B cell (primary cell): ENCODE results near the gene F12. TPM values are rescaled to one million over a fixed set of nuclear protein-coding genes. Genes with fewer than 3 reads are reported as not detected.
A peak's percentile ranks its signal among the peaks of the same experiment; 100 is the strongest.

ENCODE experiments used
- ATAC-seq: fragments of 200-7000 bp; cut with Tn5 transposase; one replicate; pipeline ENCODE4 v1.10.0; 2021; ENCODE audit warnings: low read depth, mild to moderate bottlenecking, moderate number of reproducible peaks, moderate library complexity
- CTCF ChIA-PET: fragments of 350-600 bp; sonication (Branson Sonifier 250); formaldehyde crosslinking; loops from one replicate; lab custom pipeline; 2021; ENCODE audit warnings: antibody characterized with exemption, inconsistent platforms; lab: Charles Lee
- POLR2A ChIA-PET: fragments of 350-600 bp; sonication (Branson Sonifier 250); formaldehyde crosslinking; loops from one replicate; lab custom pipeline; 2021; ENCODE audit warnings: antibody characterized with exemption; lab: Charles Lee
- DNase-seq: peaks from one replicate; pipeline ENCODE4 v3.0.0; 2013
- H2AFZ ChIP-seq: 2 replicates; pipeline ENCODE4 v1.6.1; 2012; ENCODE audit warnings: mild to moderate bottlenecking, low read depth, low read length; ENCODE audit not compliant: insufficient read depth, poor library complexity, severe bottlenecking
- H3K27ac ChIP-seq, 2 donors: 1 replicate in 1 of 2; 2 replicates in 1 of 2; pipeline ENCODE4 v1.5.1; 2012 to 2013; ENCODE audit warnings: low read length in 2 of 2, mild to moderate bottlenecking in 2 of 2, moderate library complexity in 1 of 2
- H3K27me3 ChIP-seq, 4 experiments: fragments of 200-600 bp in 1 of 4; sonication (generic) in 1 of 4; replicated peaks in 1 of 4; 1 replicate in 2 of 4; 2 replicates in 2 of 4; pipeline versions ENCODE4 v1.6.1 to v1.7.0; 2013 to 2016; ENCODE audit warnings: low read length in 3 of 4, mild to moderate bottlenecking in 2 of 4, mixed read lengths in 1 of 4, moderate library complexity in 1 of 4; ENCODE audit not compliant: insufficient read depth in 4 of 4, control insufficient read depth in 3 of 4; ENCODE audit errors: control extremely low read depth in 1 of 4
- H3K36me3 ChIP-seq, 2 experiments: replicated peaks in 1 of 2; 1 replicate in 1 of 2; 2 replicates in 1 of 2; pipeline versions ENCODE4 v1.6.1 to v1.7.1; 2013; ENCODE audit warnings: low read length in 1 of 2; ENCODE audit not compliant: insufficient read depth in 2 of 2, control insufficient read depth in 1 of 2; ENCODE audit errors: control extremely low read depth in 1 of 2, extremely low read depth in 1 of 2
- H3K4me1 ChIP-seq, 2 donors: fragments of 200-600 bp in 1 of 2; sonication (generic) in 1 of 2; 1 replicate in 1 of 2; 2 replicates in 1 of 2; pipeline versions ENCODE4 v1.5.1 to v1.6.1; 2013 to 2017; ENCODE audit warnings: low read length in 2 of 2; ENCODE audit not compliant: control insufficient read depth in 2 of 2, insufficient read depth in 2 of 2
- H3K4me2 ChIP-seq: replicated peaks from 2 replicates; pipeline ENCODE3; 2012; ENCODE audit warnings: mild to moderate bottlenecking, low read depth, low read length; ENCODE audit not compliant: poor library complexity, severe bottlenecking
- H3K4me3 ChIP-seq, 5 experiments: fragments of 200-600 bp in 1 of 5; sonication (generic) in 1 of 5; 1 replicate in 3 of 5; 2 replicates in 2 of 5; pipeline versions ENCODE4 v1.5.1 to v1.7.0; 2011 to 2016; ENCODE audit warnings: low read length in 4 of 5, mild to moderate bottlenecking in 4 of 5, low read depth in 2 of 5, control low read depth in 1 of 5, moderate library complexity in 1 of 5; ENCODE audit not compliant: insufficient read depth in 1 of 5; ENCODE audit errors: control extremely low read depth in 1 of 5, extremely low read depth in 1 of 5
- H3K79me2 ChIP-seq: fragments of 200-600 bp; sonication (generic); one replicate; pipeline ENCODE4 v1.6.0; 2016; ENCODE audit warnings: low read length; ENCODE audit not compliant: control insufficient read depth, insufficient read depth
- H3K9ac ChIP-seq: fragments of 200-600 bp; sonication (generic); 2 replicates; pipeline ENCODE4 v1.6.1; 2017; ENCODE audit warnings: mild to moderate bottlenecking, low read length, moderate library complexity
- H3K9me3 ChIP-seq, 3 donors: one replicate each; pipeline versions ENCODE4 v1.6.1 to v1.7.1; 2013; ENCODE audit warnings: low read length in 2 of 3; ENCODE audit not compliant: control insufficient read depth in 2 of 3, insufficient read depth in 1 of 3; ENCODE audit errors: control extremely low read depth in 1 of 3
- H4K20me1 ChIP-seq: 2 replicates; pipeline ENCODE4 v1.6.0; 2012; ENCODE audit warnings: mild to moderate bottlenecking, low read length; ENCODE audit not compliant: insufficient read depth, control insufficient read depth, poor library complexity, severe bottlenecking
- H3K27ac Mint-ChIP-seq: one replicate; pipeline ENCODE4 v1.8.0; 2021; ENCODE audit warnings: mixed read lengths
- H3K27me3 Mint-ChIP-seq: one replicate; pipeline ENCODE4 v1.8.0; 2021; ENCODE audit warnings: mixed read lengths
- H3K4me1 Mint-ChIP-seq: one replicate; pipeline ENCODE4 v1.8.0; 2021; ENCODE audit warnings: mixed read lengths
- H3K4me3 Mint-ChIP-seq: one replicate; pipeline ENCODE4 v1.8.0; 2021; ENCODE audit warnings: mixed read lengths
- H3K9me3 Mint-ChIP-seq: one replicate; pipeline ENCODE4 v1.8.0; 2022; ENCODE audit warnings: mixed read lengths; ENCODE audit not compliant: insufficient read depth
- EZH2 ChIP-seq: IDR thresholded peaks from 2 replicates; pipeline ENCODE4 v1.6.1; 2012; ENCODE audit warnings: borderline replicate concordance, low read depth, mild to moderate bottlenecking, moderate library complexity, low read length; ENCODE audit not compliant: insufficient read depth, poor library complexity, severe bottlenecking
- WGBS: methylation state at CpG from one replicate; pipeline ENCODE4 v1.1.5; 2013; ENCODE audit warnings: missing lambda C conversion rate; ENCODE audit not compliant: insufficient coverage; 5-methylcytosine and 5-hydroxymethylcytosine counted together
- intact Hi-C: fragments of 100-400 bp; cut with micrococcal nuclease; formaldehyde crosslinking; loops from one replicate; pipeline ENCODE4 v1.10.0; 2022
- polyA plus RNA-seq: library from polyadenylated mRNA; depleted of rRNA; stranded (reverse); fragments of >200 nt; gene quantifications from 2 replicates; pipeline ENCODE4 v1.2.3, GENCODE V29; 2012
- total RNA-seq, 2 donors: library from RNA; stranded (reverse); fragments of 120-200 nt in 1 of 2; gene quantifications; 1 replicate in 1 of 2; 2 replicates in 1 of 2; pipeline versions ENCODE4 v1.2.3 to v1.2.4, GENCODE V29; 2013 to 2022
- TF ChIP-seq, protein P1 (sequence below): fragments of 200-600 bp; IDR thresholded peaks from one replicate; pipeline ENCODE4 v1.8.0; 2022; ENCODE audit warnings: antibody characterized with exemption, mild to moderate bottlenecking

The F12 gene
- total and polyA plus RNA-seq, 2 donors (not counting 1 experiment from before 2014, with no cell fraction given), result 3.1 TPM; not detected in 1

- peak overlapping the region; percentile 68 to 77 for H3K27ac ChIP-seq
- Mint-ChIP-seq H3K4me3 (peak overlapping the region; percentile 82), H3K9me3 (no peaks in the 10 kb centered on the region), H3K4me1 (peaks cover 48% of the 10 kb centered on the region), H3K27me3 (no peaks in the 10 kb centered on the region), H3K27ac (peak overlapping the region; percentile 92)
- peaks cover 1% of the 10 kb centered on the region for H3K79me2 ChIP-seq
- peak overlapping the region; percentile 93 for H3K4me2 ChIP-seq
- H3K4me1 ChIP-seq, result peaks cover 34 to 50% of the 10 kb centered on the region in 2 donors
- H3K9me3 ChIP-seq, result no peaks in the 10 kb centered on the region
- H3K9ac ChIP-seq, result peak overlapping the region; percentile 72
- CTCF ChIA-PET, result interaction anchor here (1.0 to 21.3 kb wide), 7 partner anchors 10 to 128 kb away, joined by 3 to 628 read pairs (median 10); partner anchors contain the start of genes F12, GRK6 and PFN3
- TF ChIP-seq EZH2, result no peak
- peaks cover 0 to 14% (median 0%) of the 10 kb centered on the region in 4 experiments for H3K27me3 ChIP-seq
- intact Hi-C loops, result loop anchor here (1.0 to 2.0 kb wide), 4 partner anchors 8 to 41 kb away; partner anchors contain the start of gene GRK6
- peak overlapping the region in 4 of 5 experiments; percentile 45 to 66 (median 54) for H3K4me3 ChIP-seq
- POLR2A ChIA-PET, result interaction anchor here (0.6 to 10.8 kb wide), 9 partner anchors 8 to 263 kb away, joined by 3 to 103 read pairs (median 8); partner anchors contain the start of gene GRK6
- DNase-seq, result no peak
- no peak overlapping the region for H2AFZ ChIP-seq
- 14% methylated on average over 3 of the region's 8 CpGs for WGBS
- peaks cover 0 to 23% of the 10 kb centered on the region in 2 experiments for H3K36me3 ChIP-seq
- ATAC-seq, result no peak
- H4K20me1 ChIP-seq, result peaks cover 57% of the 10 kb centered on the region
These were observed 36.5 kb upstream of the F12 start for GRCh38 chr5:177445917-177446199.

DNA sequence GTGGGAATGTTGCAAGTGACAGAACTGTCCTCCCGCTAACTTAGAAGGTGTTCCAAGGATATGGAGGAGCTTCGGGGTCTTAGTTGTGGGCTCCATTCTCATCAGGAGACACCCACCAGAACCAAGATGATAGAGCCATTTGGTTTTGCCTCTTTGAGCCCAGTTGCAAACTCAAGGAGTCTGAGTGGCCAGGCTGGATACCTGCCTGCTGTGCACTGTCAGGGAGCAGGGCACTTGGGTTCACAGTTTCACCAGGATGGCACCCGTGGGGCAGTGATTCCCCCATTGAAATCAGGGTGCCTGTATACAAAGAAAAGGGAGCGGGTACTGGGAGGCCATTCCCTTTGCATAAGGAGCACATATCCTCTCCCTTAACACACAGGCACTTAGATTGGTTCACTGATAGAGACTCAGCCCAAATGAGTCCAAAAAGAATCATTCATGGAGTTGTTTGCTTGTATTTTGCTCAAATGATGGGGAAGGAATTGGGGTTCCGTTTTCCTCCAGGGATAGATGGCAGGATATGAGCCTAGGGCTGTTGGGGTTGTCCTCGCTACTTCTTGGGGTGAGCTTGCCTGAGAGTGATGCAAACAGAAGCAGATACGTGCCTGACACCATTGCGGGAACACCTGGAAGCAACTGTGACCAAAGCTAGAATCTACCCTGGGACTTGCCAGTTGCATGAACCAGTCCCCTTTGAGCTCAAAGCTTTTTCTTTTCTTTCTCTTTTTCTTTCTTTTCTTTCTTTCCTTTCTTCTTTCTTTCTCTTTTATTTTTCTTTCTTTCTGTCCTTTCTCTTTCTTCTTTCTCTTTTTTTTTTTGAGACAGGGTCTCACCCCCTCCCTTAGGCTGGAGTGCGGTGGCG, 35.9 kb upstream of the F12 start:
- Mint-ChIP-seq H3K27ac (peak overlapping the region; percentile 92), H3K9me3 (no peaks in the 10 kb centered on the region), H3K27me3 (no peaks in the 10 kb centered on the region), H3K4me3 (peak overlapping the region; percentile 82), H3K4me1 (peaks cover 48% of the 10 kb centered on the region)
- POLR2A ChIA-PET, result interaction anchor here (0.9 to 10.8 kb wide), 7 partner anchors 9 to 43 kb away, joined by 3 to 103 read pairs (median 9); partner anchors contain the start of gene GRK6
- peak overlapping the region; percentile 93 for H3K4me2 ChIP-seq
- peak overlapping the region; percentile 68 to 77 for H3K27ac ChIP-seq
- TF ChIP-seq, protein P1, sequence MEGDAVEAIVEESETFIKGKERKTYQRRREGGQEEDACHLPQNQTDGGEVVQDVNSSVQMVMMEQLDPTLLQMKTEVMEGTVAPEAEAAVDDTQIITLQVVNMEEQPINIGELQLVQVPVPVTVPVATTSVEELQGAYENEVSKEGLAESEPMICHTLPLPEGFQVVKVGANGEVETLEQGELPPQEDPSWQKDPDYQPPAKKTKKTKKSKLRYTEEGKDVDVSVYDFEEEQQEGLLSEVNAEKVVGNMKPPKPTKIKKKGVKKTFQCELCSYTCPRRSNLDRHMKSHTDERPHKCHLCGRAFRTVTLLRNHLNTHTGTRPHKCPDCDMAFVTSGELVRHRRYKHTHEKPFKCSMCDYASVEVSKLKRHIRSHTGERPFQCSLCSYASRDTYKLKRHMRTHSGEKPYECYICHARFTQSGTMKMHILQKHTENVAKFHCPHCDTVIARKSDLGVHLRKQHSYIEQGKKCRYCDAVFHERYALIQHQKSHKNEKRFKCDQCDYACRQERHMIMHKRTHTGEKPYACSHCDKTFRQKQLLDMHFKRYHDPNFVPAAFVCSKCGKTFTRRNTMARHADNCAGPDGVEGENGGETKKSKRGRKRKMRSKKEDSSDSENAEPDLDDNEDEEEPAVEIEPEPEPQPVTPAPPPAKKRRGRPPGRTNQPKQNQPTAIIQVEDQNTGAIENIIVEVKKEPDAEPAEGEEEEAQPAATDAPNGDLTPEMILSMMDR, result no peak
- no peak for TF ChIP-seq EZH2
- no peaks in the 10 kb centered on the region for H3K79me2 ChIP-seq
- H4K20me1 ChIP-seq, result peaks cover 63% of the 10 kb centered on the region
- no peak for ATAC-seq
- H3K9me3 ChIP-seq, result no peaks in the 10 kb centered on the region
- peak overlapping the region; percentile 72 for H3K9ac ChIP-seq
- peaks cover 0 to 13% (median 0%) of the 10 kb centered on the region in 4 experiments for H3K27me3 ChIP-seq
- 61% methylated on average over 5 of the region's 10 CpGs for WGBS
- CTCF ChIA-PET, result interaction anchor here (1.0 to 21.3 kb wide), 7 partner anchors 10 to 127 kb away, joined by 3 to 628 read pairs (median 10); partner anchors contain the start of genes F12, GRK6 and PFN3
- no peak overlapping the region for H2AFZ ChIP-seq
- H3K36me3 ChIP-seq, result peaks cover 0 to 29% of the 10 kb centered on the region in 2 experiments
- H3K4me1 ChIP-seq, result peaks cover 34 to 50% of the 10 kb centered on the region in 2 donors
- intact Hi-C loops, result no loop called here
- peak overlapping the region in 1 of 5 experiments; percentile 66 for H3K4me3 ChIP-seq
- DNase-seq, result peak; percentile 73
